Tongue (tissue), 2 donors: ENCODE data around the gene BPIFA1. TPM values are rescaled to one million over a fixed set of nuclear protein-coding genes. Genes with fewer than 3 reads are reported as not detected.

Source experiments
- DNase-seq: peaks from one replicate; pipeline ENCODE4 v3.0.0-alpha.2; 2015
- total RNA-seq: library from RNA; depleted of rRNA; stranded (reverse); fragments of >200 nt; gene quantifications from one replicate; pipeline ENCODE4 v1.2.3, GENCODE V29; 2014

BPIFA1 gene
- total RNA-seq, 1 donor from 2014 or later: 109 TPM

DNA sequence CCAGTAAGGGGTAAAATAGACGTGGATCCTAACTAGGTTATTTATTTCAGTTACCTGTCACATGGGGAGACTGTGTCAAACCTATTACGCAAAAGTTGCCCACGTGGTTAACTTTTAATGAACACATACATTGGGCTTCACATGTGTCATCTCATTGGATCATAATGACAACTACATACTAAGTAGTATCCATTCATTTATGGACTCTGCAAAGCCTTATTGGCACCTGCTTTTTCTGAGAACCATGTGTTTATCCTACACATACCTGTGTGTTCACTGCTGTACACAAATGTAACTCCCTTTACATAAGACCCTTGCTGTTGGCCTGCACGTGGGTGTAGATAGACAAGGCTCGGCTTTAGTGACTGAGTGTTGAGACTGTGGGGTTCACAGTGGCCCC is 5.1 kb downstream of the BPIFA1 start:
- no peak for DNase-seq

DNA sequence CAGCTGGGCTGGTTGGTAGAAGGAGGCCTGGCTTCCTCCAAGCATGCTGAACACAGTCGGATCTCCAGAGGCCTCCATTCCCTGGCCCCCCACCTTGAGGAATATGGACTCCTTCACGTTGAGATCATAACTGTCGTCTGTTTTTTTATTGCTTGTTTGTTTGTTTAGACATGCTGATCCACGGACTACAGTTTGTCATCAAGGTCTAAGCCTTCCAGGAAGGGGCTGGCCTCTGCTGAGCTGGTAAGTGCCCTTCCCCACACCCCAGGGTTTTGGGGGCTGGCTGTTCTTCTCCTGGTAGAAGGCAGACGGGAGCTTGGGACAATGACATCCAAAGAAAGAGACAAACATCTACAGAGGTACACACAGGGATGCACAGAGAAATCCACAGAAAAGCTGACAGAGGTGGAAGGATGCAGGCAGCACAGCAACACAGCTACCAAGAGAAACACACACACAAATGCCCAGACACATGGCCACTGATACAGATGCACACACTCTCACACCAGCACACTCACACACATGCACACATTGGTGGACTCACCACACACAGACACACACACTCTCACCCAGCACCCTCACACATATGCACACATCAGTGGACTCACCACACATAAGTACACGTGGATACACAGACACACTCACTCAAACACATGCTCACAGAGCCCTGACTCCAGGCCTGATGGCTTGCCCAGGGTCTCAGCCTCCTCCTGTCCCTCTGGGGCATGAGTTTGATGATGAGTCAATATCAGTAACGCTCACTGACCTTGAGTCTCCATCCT is 6.7 kb downstream of the BPIFA1 start:
- no peak for DNase-seq

DNA sequence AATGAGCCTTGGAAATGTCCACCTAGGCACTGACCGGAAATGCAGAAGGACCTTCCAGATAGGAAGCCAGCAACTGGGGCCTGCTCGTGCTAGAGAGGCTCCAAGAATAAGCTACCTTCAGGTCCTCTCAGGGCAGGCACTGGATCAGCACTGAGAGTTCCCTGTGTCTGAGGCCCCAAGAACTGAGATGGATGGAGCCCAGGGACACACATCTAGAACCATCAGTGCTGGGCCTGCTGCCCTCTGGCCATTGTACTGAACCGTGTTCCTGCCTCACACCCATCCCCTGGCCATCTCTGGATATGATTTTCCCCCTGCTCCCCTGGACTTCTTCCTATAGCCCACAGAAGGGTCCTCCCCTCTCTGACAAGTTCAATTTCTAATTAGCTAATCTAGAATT is 10.3 kb downstream of the BPIFA1 start:
- DNase-seq: no peak

DNA sequence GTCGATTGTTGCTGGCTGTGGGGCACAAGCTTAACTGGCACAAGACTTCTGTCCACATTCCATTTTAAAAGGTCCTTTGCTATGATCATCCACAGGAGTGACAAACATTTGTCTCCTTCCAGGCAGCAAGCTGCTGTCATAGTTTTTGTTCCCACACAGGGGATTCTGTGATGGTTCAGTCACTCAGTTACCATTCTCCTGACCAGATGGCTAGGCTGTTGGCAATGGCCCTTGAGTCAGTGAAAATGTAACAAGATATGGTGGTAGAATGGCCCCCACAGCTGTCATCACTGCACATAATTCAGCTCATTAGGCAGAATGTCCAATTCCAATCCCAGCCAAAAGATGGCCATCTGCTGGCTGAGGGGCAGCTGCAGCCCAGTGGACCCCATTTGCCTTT is 13.7 kb downstream of the BPIFA1 start:
- DNase-seq: peak; percentile 19

DNA sequence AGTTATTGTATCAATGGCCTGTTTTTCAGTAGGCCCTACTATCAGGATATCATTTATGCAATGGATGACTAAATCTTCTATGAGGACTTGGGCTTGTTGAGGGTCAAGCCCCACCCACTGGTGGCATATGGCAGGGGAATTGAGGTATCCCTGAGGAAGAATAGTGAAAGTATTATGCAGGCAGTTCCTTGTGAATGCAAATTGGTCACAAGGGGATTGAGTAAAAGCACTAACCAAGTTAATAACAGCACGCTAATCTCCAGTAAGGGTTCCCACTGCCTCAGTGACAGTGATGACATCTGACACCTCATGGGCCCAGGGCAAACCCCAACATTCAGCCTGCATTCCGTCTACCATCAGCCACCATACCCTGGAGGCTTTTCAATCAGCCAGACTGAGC is 14.9 kb downstream of the BPIFA1 start:
- no peak for DNase-seq

DNA sequence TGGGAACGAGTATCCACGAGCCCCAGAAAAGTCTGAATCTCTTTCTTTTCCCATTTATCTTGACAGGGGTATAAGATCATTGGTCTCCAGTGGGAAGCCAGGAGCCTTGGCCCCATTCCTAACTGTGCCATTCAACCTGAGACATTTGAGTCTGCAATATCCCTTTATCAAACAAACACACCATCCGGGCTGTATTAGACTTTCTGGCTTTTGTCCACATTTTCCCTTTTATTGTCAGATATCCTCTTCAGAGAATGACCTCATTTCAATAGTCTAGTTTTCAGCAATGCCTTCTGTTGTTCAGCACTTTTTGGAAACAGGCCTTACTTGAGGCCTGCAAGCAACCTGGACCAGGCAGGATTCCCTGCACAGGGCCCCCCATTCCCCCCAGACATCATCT is 15.7 kb downstream of the BPIFA1 start:
- DNase-seq: no peak

DNA sequence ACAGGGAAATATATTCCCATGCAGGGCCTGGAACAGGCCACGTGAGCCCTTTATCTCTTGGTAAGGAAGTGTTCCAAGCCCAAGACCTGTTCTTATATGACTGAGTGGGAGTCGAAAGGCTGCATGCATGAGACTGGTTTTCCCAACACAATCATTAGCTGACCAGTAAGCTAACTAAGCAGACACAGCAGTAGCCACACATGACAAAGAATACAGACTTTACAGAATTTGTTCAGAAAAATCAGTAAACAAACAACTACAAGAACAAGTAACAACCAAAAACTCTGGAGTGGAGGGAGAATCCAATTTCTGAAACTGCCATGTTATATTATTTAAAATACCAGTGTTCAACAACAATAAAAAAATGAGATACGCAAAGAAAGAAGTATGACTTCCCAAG is 16.7 kb downstream of the BPIFA1 start:
- DNase-seq: no peak

DNA sequence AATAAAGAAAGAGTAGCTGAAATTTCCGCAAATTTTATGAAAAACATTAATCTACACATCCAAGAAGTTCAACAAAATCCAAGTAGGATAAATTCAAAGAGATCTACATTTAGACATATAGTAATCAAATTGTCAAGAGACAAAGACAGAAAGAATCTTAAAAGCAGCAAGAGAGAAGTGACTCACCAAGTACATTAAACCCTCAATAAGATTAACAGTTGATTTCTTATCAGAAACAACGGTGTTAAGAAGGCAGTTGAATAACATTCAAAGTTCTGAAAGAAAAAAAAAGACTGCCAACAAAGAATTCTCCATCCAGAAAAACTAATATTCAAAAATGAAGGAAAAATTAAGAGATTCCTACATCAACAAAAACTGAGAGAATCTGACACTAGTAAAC is 19.2 kb downstream of the BPIFA1 start:
- DNase-seq: no peak

DNA sequence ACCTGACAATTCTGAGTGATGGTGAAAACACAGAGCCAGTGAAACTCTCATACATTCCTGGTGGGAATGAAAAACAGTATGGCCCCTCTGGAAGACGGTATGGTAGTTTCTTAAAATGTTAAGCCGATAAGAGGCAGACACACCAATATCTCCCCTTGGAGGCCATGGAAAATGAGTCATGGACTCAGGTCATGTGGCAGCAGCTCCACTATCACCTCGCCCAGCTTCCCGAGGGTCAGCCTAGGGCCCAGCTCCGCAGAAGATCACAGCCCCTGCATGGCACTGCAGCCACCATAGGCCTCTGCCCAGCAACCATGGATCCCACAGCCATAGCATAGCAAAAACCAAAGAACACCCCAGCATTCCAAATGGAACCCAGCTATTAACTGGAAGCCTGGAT is 21.4 kb downstream of the BPIFA1 start:
- DNase-seq: no peak

DNA sequence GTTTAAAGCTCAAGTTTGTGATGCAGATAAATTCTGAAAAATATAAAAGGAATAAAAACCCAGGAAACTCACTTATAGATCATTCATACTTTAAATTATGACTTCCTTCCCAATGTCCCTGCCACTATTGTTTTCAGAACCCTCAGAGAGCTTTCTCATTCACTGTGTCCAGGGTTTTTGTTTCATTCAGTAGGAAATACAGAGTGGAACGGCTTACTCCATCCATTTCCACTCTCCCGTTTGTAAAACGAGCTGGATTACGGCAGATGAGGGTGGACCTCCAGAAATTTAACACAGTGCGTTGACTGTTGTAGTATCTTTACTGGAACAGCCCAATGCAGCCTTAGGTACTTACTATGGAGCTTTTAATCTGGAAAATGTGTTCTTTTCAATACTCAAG is 23.6 kb downstream of the BPIFA1 start:
- DNase-seq: no peak

DNA sequence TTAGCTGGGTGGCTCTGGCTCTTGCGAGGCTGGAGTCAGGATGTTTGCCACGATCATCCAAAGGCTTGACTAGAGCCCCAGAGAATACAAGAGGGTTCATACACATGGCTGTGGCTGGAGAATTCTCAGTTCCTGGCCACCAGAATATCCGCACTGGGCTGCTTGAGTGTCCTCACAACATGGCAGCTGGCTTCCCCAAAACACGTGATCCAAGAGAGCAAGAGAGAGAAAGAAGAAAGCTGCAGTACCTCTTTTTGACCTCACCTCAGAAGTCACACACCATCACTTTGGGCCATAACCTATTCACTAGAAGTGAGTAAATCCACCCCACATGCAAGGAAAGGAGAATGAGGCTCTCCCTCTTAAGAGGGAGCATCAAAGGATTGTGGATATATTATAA is 25.7 kb downstream of the BPIFA1 start:
- DNase-seq: no peak

DNA sequence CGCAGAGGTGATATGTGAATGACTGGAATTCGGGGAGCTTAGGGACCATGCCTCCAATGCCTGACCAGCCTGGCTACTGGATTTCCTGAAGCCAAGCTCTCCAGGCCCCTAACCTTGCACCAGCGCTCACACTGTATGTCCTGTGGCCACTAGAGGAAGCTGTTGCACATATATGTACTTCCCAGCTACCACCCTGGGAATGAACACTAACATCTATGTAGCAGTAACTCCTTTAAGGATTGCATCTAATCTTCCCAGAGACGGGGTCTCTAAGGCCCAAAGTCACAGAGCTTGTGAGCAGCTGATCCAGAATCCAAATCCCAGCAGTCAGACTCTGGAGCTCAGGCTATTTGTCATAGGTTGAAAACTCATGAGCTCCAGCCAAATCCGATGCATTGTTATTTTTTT is 26.9 kb downstream of the BPIFA1 start:
- DNase-seq: peak; percentile 70

DNA sequence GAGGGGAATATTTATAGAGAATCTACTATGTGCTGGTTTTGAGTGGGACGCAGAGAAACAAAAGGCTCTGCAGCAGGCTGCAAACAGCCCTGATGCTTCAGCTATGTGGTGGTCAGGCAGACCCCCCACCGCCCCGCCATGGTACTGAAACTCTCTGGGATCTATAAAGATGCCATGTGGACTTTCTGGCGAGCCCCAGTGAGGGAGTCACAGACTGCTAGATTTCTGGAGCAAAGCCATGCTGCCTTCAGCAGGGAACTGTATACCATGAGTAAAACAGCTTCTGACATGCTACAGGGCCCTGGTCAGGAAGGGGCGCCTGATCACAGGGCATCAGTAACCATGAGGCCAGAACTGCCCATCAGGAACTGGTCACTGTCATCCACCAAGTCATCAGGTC is 28.0 kb downstream of the BPIFA1 start:
- DNase-seq: no peak

DNA sequence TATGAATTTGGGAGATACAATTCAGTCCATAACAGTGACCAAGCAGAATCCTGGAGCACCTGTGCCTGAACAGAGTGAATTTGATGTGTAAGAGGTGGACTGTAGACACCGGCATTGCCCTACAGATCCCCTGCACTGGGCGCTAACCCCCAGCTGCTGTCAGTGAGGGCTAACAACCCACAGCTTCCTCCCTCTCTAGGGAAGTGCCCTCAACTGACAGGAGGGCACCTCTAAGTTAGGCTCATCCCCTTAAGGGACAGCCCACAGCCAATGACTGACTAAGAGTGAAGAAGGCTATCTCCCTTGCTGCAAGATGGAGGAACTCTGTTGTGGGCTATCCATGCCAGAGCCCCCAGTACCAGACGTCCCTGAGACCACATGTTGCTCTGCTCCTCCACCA is 31.9 kb downstream of the BPIFA1 start:
- no peak for DNase-seq

DNA sequence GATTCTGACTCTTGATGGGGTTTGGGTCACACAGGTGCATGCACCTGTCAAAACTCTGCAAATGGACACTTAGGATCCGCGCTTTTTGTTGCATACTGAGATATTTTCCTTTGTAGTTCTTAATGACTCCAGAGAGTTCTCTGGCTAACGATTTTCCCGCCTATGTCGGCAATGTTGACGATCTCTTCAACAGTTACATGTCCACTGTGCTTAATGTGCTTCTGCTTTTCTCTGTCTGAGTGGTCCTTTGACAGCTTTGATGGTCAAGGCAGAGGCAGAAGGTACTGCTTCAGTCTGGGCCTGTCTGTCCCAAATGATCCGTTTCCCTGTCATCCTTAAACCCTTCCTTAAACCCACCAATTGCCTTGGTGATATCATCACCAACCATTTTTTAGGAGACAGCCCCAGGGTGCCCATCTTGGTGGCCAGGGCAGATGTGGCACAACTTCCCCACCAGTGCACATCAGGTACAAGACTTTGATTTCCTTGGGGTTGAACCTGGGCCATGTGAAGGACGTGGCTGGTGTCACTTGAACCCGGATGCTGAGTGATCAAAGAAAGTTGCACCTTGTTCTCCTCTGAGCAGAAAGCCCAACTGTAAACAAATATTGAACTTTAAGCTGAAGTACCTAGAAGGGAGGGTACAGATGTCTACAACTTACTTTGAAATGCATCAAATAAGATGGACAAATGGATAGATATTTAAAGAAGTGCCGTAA is 36.5 kb downstream of the BPIFA1 start:
- DNase-seq: no peak

DNA sequence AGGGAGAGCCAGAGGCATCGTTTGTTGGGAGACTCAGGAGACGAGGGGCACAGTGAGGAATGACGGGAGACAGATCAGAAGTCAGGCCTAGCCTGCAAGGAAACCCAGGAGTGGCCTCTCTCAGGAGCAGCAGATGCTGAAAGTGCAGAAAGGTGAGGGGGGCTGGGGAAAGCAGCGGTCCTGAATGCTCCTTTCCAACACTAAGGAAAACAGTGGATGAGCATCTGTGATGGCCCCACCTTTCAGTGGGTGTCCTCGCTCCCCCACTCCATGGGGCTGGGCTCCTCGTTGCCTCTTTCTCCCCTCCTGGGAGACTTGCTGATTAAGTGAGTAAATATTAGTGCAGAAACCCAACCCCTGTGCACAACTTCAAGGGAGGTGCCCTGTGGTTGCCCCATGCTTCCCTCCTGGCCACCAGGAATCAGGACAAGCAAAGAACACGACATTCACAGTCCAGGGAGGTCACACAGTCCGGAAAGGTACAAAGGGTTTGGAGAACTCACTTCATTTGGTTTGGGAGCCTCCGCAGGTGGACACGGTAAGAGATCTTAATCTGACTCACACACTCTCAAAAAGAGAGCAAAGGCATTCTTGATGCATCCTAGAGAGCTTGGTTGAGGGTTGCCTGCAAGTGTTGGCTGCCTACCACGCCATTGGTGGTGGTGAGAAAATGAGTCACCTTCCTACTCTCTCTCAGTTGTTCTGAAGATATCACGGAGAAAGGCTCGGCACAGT is 37.5 kb downstream of the BPIFA1 start:
- no peak for DNase-seq

DNA sequence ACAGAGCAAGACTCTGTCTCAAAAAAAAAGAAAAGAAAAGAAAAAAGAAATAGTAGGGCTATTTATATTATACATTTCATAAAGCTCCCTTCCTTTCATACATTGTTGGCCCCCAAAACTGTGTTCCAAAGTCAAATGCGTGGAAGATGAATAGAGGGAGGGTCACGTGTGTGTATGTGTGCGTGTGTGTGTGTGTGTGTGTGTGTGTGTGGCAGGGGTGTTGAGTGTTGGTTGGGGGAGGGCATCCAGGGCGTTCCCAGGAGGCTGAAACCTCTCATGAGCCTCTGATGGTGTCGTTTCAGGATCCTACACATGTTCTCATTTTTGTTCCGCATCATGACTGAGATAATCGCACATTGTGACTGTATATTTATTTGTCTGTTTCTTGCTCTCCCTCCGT is 39.4 kb downstream of the BPIFA1 start:
- DNase-seq: no peak

DNA sequence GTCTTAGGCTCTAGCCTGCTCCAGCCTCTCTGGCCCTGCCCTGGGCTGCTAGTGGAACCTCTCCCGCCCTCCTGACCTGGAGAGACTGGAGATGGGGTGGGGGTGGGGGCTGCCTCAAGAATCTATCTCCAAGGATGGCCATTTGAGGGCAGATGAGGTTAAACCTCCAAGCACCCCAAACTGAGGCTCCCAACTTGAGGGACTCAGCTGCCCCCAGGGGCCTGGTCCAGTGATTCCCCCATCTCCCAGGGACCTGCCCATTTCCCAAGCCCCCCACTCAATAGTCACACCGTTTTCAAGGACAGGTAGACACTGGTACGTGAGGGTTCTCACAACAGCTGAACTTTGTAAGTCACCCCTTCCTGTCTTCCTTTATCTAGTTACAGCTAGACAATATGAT is 40.1 kb downstream of the BPIFA1 start:
- DNase-seq: no peak

DNA sequence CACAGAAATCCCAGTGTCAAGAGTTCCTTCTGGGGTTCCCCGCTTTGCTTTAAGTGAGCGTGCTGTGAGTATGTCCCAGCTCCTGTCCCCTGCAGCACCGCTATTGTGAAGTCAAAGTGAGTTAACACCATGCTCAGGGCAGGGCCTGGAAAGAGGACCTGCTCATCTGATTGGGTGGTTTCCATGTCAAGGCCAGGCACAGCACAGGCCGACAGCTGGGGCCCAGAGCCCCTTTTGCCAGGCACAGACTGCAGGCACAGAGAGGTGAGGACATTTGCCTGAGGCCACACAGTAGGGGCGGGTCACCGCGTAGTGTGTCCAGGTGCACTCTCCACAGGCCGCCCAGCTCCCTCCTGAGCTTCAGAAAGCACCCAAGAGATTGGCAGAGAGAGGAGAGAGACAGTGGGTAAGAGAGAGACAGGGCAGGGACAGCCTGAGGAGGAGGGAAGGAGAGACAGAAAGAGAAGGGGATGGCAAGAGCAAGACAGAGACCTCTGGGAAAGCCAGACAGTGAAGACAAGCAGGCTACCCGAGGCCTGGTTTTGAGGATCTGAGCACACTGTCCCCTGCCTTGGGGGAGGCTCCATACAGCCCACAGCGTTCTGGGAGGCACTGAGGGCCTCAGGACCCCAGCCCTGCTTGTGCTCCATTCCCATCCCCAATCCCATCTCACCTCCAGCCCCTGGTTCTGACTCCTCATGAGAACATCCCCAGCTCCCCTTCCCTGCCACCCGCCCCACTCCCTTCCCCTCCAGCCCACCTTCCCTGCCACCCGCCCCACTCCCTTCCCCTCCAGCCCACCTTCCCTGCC is 40.7 kb downstream of the BPIFA1 start:
- DNase-seq: no peak

DNA sequence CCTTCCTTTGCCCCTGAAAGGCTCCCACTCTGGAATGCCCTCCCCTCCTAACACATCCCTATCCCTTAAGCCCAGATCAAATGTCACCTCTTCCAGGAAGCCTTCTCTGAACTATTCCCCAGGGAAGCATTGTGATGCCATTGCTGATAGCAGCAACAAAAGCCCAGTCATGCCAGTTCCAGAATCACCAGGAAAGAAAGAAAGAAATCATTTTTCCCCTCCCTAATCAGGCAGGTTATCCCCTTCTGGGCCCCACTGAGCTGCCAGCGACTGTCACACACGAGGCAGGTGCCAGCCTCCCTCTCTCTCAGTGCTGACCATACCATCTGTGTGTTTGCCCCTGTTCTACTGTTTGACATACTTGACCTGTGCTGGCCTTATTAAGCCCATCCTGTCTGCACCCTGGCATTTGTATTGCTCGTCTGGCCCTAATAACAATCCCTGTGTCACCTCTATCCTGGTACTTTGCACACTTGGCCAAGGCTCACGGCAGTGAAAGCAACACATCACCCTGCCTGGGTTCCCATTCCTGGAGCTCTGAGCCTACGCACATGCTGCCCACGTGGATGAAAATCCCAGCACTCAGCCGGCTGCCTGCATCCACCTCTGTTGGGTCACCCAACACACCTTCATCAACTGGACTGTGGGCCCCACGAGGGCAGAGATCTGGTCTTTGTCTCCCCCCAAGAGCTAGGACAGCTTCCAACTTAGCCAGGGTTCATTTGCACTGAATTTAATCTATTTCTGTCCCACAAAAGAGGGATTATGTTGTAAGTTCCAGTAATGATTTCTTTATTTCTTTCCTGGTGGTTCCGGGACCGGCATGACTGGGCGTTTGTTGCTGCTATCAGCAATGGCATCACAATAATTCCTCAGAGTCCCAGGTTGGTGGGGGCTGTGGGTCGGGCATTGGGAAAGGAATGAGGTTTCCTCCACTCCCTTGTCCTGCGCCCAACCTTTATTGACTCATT is 42.0 kb downstream of the BPIFA1 start:
- DNase-seq: no peak

DNA sequence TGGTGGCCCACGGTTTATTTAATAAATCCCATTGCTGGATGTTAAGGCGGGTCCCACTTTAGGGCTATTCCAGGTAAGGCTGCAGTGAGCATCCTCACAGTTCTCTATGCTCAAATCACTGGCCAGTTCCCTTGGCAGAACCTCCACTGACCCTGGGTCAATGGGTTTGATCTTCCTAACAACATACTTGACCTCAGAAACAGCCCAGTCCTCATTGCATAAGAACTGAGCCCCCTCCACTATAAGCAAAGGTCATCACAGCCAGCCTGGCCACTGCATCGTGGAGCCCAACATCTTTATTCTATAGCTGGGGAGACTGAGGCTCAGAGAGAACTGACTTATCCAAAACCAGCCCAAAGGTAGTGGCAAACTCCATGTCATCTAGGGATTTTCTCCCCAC is 42.9 kb downstream of the BPIFA1 start:
- DNase-seq: no peak
